ENCODE data around the gene TNNI2.

The TNNI2 gene

DNA sequence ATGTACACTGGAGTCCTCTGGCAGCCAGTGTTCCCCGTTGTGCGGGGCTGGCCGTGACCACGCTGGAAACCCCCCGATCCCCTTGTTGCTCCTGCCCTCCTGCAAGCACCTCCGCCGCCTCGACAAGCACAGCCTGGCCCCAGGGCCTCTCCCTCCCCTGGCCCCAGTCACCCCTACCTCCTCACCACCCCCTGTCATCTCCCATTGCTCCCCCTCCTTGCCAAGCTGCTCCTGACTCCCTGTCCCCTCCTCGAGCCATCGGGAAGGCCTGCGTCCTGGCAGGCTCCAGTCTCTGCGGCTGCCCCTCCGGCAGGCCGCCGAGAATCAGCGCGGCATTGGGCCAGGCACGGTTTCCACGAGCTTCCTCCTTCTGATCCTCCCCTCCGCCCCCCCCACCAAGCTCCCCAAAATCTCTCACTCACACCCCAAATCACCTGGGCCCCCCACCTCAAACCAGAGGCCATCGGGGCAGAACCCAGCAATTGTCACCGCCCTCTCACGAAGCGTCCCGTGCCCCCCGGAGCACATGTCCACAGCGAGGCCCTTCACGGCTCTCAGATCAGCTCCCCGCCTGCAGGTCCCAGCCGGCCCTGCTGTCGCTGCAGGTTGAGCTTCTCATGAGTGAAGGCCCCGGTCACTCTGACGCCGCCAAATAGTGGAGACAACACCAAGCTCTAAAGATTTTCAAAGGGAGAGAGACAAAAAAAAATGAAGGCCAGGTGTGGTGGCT, 8.4 kb downstream of the TNNI2 start:
- DNase-seq (ENCODE audit: low read depth), result no peak

DNA sequence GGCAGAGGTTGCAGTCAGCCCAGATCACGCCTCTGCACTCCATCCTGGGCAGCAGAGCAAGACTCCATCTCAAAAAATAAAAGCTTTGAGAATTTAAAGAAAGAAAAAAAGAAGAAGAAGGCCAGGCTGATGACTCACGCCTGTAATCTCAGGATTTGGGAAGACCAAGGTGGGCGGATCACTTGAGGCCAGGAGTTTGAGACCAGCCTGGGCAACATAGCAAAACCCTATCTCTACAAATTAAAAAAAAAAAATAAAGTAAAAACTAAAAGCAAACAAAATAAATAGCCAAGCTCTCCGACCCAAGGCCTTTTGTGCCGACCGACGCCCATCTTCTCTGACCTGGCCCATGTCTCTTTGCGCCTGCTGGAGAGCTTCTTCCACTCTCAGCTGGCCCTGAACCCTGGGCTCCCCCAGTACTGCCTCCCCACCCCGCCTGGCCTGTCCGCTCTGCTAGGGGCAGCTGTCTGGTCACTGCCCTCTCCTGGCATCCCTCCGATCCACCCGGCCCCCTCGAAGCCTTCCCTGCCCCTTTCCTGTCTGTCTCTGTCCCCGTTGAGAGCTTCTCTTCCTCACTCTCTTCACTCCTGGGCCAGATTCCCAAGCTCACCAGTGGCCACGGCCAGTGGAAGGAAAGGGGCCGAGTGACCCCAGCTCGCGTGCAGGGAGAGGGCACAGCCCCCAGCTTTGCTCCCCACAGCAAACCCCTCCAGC, 9.3 kb downstream of the TNNI2 start:
- DNase-seq (ENCODE audit: low read depth), result no peak

DNA sequence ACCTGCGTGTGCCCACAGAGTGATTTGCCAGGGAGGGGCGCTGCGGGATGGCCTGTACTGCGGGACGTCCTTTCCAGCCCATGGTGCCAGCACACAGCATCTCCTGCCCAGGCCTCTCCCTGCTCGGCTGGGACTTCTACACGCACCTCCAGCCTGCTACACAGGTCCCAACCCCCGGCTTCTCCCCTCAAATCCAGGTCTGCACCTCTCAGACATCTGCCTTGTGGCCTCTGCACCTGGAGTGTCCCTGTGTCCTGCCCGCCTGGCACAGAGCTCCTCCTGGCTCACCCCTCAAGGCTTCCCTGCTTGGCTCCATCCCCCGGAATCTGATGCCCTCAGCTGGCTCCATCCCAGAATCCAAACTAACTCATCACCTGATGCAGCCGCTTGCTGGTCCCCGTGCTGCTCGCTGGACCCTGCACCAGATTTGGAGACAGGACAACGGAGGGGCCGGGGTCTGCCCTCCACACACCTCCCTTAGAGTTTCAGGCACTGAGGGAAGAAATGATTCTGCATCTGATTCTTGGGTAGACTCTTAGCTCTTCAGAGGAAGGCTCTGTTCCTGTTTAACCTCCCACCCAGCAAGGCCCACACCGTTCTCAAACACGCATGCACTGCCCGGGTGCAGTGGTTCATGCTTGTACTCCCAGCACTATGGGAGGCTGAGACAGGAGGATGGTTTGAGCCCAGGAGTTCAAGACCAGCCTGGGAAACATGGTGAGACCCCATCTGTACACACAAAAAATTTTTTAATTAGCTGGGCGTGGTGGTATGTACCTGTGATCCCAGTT, 10.1 kb downstream of the TNNI2 start:
- no peak for DNase-seq (ENCODE audit: low read depth)

DNA sequence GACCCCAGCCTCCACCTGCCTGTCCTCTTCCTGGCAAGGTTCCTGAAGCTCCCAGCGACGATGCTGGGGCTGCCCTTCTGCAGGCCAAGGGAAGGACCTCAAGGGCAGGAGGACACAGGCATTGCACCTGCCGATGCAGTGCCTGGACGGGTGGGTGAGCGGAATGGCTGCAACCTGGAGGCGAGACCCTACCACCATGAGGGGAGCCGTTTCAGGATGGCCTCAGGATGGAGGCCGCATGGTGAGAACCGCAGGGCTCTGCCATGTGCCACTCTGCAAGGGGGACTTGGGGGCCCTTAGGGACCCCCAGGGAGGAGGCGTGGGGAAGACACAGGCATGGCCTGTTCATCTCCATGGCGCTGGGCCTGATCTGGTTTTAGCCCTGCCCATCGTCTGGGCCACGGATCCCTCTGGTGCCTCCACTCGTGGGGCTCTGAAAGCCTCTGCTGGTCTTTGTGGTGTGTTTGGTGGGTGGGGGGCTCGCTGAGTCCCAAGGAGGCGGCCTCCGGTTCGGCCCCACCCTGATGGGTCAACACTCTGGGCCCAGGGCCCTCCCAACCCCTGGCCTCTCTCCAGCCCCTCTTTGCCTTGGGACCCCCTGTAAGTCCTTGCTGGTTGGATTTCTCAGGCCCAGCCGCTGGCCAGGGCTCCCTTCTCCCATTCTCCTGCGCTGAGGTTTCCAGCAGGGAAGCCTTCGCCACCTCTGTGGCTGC, 12.8 kb downstream of the TNNI2 start:
- DNase-seq (ENCODE audit: low read depth), result no peak

DNA sequence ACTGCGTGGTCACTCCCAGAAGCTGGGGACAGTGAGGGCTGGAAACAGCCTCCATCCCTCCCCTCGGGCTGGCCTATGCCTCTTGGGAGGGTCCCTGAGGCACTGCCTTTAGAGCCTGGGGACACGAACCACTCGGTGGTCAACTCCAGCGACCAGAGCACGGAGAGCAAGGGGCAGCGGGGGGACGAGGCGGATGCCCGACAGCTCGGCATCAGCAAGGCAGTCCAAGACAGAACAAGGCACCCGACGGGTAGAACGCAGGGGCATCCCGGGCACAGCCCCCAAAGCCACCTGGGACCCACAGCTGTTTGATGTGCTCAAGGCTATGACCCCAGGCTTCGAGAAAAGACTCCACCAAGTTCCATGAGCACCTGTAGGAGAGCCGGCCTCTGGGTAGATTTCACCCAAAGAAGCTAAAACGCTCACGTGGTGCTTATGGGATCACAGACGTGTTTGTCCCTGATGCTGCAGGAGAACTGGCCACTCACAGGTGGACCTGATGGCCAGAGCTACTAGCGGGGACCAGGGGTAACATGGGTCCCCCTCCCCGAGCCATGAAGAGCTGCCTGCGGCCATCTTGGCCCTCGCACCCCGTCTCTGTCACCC, 13.6 kb downstream of the TNNI2 start:
- DNase-seq (ENCODE audit: low read depth), result no peak

DNA sequence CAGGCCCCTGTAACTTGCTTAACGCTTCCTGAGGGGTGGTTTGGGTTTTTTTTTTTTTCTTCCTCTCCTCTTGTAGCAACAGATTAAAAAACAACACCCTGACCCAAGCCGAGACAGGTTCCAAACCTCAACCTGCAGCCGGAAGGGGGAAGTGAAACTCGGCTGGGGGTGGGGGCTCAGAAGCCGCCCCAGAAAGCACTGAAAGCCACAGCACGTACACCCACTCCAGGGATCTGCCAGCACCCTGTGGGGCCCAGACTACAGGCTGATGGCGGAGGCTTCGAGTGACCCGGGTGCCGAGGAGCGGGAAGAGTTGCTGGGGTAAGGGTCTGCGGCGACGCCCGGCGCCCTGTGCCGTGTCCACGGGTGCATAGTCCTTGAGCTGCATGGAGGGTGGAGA, 14.1 kb downstream of the TNNI2 start, which contains the start of gene LSP1:
TSS of gene LSP1 (plus strand) at position 208 of the 400 bp plus-strand sequence. CDS start at position 269, 61 bp downstream.
- DNase-seq (ENCODE audit: low read depth), result peak; percentile 78

DNA sequence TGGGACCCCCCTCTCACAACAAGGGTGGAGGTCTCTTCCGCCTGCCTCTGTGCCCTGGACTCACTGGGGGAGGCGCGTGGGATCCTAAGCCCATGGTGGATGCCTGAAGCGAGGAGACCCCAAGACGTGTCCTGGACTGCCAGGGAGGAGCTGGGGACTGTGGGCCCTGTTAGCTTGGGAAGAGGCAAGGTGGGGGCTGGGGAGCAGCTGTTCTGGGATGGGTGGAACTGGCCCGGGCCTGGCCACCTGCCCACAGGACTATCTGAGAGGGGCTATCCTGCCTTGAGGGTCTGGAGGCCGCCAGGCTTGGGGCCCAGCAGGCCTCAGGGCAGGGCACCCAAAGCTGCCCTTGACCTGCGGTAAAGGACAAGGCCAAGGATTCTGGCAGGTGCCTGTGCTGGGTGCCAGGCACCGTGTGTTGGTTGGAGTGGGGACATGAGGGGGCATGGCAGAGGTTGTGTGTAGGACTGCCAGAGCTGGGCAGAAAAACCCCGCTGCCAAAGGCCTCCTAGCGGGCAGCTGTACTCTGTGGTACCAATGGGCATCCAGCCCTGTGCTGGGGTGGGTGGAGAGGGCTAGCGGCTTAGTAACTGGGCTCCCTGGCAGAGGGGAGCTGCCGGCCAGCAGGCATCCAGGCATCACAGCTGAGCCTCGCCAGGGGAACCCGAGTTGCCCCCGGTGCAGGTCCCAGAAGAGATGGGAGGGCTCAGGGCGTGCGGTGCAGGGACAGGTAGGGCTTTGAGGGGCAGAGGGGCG, 14.8 kb downstream of the TNNI2 start:
- DNase-seq (ENCODE audit: low read depth), result no peak

DNA sequence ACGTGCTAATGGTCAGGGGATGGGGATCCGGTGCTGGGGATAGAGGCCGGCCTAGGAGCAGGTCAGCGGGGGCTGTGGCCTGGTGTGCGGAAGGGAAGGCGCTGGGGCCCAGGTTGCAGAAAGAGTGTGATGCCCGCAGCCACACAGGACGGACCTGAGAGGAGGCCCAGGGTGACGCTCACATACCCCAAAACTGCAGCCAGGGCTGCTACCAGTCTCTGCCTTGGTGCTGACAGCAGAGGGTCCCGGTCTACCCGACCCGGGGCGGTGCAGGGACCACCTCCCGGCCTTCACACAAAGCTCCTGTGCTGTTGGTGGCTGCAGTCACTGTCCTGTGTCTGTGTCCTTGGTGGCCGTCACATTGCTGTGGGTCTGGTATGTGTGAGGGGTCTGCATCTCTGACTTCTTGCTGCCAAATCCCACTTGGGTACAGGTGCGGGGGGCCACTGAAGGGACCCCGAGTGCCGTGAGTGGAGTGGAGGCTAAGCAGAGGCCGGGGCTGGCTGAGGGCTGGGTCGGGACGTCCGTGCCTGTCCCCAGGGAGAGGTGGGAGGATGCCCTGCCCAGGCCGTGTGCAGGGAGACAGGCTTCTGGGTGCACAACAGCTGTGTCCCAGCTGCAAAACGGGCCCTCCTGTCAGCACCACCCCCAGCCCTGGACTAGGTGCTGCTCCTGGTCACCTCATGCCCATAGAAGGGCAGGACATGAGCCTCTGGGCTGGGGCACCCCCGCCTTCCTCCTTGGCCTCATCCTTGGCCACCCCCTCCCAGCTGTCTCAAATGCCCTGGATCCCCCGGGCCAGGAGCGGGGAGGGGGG, 15.6 kb downstream of the TNNI2 start:
- no peak for DNase-seq (ENCODE audit: low read depth)

DNA sequence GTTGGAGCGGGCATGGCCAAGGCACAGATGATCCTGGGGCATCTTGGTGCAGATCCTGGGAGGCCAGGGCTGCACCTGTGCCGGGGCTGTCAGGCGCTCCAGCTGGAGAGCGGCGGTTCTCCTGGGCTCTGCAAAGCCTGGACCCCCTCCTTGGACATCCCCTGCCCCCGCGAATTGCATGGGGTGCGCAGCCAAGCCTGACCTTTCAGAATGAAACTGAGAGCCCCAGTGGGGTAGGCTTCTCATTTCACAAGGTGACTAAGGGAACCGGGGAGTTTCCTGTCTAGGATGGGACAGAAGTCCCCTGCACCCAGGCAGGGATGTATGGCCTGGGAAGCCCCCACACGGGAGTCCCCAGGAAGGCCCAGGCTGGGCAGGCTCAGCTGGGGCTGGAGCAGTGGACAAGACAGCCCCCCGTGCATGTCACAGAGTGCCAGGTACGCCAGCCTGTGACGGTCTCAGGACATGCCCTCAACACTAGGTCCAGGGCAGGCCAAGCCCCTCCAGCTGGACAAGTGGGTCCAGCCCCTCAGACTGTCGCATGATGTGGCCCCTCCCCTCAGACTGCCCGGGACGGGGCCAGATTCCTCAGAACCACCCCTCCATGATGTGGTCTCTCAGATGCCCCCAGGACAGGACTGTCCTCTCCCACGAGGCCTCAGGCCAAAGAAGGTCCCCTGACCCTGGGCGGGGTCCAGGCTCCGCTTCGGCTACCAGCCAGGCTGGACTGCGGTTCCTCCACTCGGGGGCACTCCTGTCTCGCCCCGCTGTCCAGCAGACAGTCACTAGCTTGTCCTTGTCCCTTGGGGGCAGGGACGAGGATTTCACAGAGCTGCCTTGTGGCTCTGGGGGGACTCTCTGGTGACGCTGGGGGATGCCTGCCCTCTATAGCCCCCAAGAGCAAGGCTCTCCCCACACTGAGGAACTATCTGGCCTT, 16.4 kb downstream of the TNNI2 start:
- DNase-seq (ENCODE audit: low read depth), result no peak

DNA sequence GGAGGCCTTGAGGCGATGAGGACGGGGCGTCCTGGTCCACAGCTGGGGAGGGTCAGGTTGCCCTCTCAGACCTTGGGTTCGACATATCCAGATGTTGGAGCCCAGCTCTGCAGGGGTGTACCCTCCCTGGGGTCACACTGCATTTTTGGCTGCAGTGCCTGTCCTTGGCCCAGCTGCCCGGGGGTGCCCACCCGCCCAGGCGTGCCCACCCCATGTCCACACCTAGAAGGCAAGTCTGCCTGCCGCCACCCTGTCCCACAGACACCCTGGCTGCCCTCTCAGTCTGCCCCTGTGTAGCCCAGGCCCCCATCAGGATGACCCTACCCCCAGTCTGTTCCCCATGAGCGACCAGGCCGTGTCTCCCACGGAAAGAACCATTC, 17.1 kb downstream of the TNNI2 start:
- no peak for DNase-seq (ENCODE audit: low read depth)

DNA sequence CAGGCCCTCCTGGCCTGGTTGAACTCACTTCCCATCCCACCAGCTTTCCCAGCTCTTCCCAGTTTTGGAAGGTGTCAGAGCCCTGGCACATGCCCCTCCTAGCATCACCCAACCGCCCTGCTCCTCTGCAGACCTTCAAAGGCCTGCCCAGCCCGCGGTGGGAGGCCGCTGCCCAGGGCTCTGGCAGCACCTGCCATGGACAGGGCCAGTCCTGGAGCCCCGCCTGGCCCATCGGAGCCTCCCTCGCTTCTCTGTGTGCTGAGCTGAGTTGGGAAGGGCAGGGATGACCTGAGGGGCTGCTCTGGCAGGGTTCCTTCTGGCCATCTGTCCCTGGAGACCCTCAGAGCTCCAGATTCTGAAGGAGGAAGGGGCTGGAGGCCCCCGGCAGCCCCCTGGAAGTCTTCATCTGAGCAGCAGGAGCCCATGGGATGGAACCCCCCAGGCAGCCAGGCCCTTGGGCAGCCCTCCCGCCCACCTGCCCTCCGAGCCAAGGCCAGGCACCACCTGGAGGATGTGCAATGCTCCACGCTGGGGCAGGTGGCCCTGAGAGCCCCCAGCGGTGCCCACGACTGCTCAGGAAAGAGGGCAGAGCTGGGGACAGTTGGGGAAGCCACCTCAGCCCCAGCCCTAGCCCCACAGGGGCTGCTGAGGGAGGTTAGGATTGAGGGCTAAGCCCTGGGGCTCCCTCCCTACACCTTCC, 17.7 kb downstream of the TNNI2 start:
- DNase-seq (ENCODE audit: low read depth), result no peak

DNA sequence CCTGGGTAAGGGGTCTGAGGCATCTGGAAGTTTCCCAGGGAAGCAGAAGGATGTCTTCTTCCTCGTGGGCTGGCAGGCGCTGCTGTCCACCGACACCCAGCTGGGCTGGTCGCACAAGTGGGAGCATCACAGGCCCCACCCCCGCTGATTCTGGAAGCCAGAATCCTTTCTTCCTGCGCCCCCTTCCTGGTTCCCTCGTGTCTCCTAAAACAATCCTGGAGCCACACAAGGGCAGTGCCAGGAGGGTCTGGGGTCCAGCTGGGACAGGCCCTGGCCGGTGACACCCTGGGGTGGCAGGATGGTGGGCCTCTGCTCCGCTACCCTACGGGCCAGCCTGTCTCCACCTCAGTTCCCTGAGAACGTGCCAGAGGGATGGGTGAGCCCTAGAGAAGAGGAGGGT, 18.3 kb downstream of the TNNI2 start:
- DNase-seq (ENCODE audit: low read depth), result no peak

DNA sequence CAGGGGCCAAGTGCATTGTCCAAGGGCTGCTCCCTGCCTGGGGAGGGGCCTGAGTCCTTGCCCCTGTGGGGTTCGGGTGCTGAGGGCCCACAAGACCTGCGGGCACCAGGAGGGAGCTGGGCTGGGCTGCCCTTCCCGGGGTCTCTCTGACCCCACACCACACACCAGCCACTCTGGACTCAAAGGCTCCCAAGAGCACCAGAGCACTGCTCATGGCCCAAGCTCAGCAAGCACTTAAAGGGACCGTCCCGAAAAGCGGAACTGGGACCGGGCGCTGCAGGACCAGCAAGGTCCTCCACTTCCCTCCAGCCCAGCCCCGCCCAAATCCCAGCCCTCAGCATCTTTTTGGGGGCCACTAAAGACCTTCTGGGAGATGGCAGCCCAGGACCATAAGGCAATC, 19.4 kb downstream of the TNNI2 start:
- no peak for DNase-seq (ENCODE audit: low read depth)

DNA sequence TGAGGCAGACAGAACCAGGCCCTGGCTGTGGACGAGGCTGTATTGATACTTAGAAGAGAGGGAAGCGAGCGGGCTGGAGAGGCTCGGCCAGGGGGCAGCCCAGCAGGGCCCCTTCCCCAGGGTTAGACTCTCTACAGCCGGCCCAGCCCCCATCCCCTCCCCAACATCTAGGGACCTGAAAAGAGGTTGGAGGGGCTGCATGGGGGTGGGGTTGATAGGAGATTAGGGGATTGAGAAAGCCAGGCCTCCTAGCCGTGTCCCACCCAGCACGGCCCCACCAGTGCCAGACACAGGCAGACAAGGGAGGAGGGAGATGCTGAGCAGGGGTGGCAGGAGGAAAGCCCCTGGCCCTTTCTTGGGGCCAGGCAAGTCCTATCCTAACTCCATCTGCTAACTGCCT, 19.8 kb downstream of the TNNI2 start:
- no peak for DNase-seq (ENCODE audit: low read depth)

DNA sequence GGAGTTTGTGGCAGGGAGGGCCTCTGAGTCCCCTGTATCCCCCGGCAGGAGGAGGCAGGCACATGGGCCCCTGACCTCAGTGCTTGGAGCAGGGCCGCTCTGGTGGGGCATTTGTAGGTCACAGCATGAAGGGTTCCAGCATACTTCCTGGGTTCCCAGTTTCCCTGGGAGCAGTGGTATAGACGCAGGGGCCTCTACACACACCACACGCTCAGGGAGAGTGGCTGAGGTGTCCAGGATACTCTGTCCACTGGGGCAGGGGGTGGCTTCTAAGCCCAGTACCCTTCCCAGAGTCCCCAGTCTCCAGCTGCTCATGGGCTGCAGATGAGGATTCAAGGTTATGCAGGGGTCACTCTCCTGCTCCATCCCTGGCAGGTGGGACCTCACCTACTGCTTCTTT, 20.2 kb downstream of the TNNI2 start:
- DNase-seq (ENCODE audit: low read depth), result no peak

DNA sequence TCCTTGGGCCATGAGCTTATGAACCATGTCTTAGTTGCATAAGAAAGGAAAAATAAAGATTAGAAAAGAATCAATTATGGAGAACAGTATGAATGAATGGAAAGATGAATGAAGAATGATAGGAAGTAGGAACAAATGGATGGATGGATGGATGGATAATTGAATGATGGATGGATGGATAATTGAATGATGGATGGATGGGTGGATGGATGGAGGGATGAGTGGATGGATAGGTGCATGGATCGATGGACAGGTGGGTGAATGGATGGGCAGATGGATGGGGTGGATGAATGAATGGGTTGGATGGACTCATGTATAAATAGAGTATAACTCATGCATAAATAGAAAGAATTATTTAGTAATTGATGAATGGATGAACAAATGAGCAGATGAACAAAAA, 21.3 kb downstream of the TNNI2 start:
- DNase-seq (ENCODE audit: low read depth), result no peak

DNA sequence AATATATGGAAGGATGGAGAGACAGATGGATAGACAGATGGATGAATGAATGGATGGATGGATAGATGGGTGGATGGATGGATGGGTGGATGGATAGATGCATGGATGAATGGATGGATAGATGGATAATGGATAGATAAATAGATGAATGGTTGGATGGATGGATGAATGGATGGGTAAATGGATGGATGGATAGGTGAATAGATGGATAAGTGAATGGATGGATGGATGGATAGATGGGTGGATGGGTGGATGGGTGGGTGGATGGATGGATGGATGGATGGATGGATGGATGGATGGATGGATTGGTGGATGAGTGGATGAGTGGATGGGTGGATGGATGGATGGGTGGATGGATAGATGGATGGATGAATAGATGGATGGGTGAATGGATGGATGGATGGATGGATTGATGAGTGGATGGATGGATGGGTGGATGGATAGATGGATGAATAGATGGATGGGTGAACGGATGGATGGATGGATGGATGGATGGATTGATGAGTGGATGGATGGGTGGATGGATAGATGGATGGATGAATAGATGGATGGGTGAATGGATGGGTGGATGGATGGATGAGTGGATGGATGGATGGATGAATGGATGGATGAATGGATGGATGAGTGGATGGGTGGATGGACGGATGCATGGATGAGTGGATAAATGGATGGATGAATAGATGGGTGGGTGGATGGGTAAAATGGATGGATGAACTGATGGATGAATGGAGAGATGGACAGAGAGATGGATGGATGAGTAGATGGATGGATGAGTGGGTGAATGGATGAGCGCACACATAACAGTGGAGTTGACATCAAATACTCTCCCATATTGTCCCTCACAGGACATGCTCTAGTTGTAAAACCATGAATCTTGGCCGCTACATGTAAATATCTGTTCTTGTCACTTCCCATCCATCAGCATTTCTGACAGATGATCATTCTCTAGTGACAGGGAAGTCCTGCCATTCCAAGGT, 22.9 kb downstream of the TNNI2 start:
- DNase-seq (ENCODE audit: low read depth), result no peak
